Endodermal cell (in vitro differentiated cells): ENCODE data around the gene RUBCN. TPM values are rescaled to one million over a fixed set of nuclear protein-coding genes. Genes with fewer than 3 reads are reported as not detected.
"Not testable (repeated sequence)": the region's sequence is repeated elsewhere in the genome, so short reads cannot be mapped to it uniquely, and the experiment has no call there.

Experiments
- DNase-seq: peaks from one replicate; pipeline ENCODE4 v3.0.0-alpha.2; 2017
- H3K27ac ChIP-seq: 2 replicates; pipeline ENCODE4 v1.5.1; 2013; ENCODE audit warnings: mild to moderate bottlenecking, low read depth, low read length, moderate library complexity
- H3K27me3 ChIP-seq: 2 replicates; pipeline ENCODE4 v1.6.1; 2013; ENCODE audit warnings: mild to moderate bottlenecking, low read length, moderate library complexity; ENCODE audit not compliant: insufficient read depth, control insufficient read depth, poor library complexity, severe bottlenecking
- H3K36me3 ChIP-seq: 2 replicates; pipeline ENCODE4 v1.7.0; 2013; ENCODE audit warnings: mild to moderate bottlenecking, low read length, moderate library complexity; ENCODE audit not compliant: control insufficient read depth, insufficient read depth
- H3K4me1 ChIP-seq: one replicate; pipeline ENCODE4 v1.7.0; 2013; ENCODE audit warnings: low read length; ENCODE audit not compliant: control insufficient read depth, insufficient read depth
- H3K4me3 ChIP-seq: 2 replicates; pipeline ENCODE4 v1.5.1; 2013; ENCODE audit warnings: mild to moderate bottlenecking, low read length, moderate library complexity
- H3K9ac ChIP-seq: 2 replicates; pipeline ENCODE4 v1.6.1; 2013; ENCODE audit warnings: mild to moderate bottlenecking, low read length, moderate library complexity; ENCODE audit not compliant: poor library complexity, severe bottlenecking; ENCODE audit errors: extremely low read depth
- H3K9me3 ChIP-seq: 2 replicates; pipeline ENCODE4 v1.6.1; 2013; ENCODE audit warnings: mild to moderate bottlenecking, low read length, moderate library complexity; ENCODE audit not compliant: control insufficient read depth
- H3K27ac Mint-ChIP-seq: 2 replicates; pipeline ENCODE4 v1.8.0; 2020; ENCODE audit warnings: mixed read lengths
- H3K27me3 Mint-ChIP-seq: 2 replicates; pipeline ENCODE4 v1.8.0; 2021; ENCODE audit warnings: mild to moderate bottlenecking, mixed read lengths; ENCODE audit not compliant: insufficient read depth
- H3K36me3 Mint-ChIP-seq: 2 replicates; pipeline ENCODE4 v1.8.0; 2020; ENCODE audit warnings: low read depth, mixed read lengths
- H3K4me1 Mint-ChIP-seq: 2 replicates; pipeline ENCODE4 v1.8.0; 2020; ENCODE audit warnings: mixed read lengths
- H3K4me3 Mint-ChIP-seq: 2 replicates; pipeline ENCODE4 v1.8.0; 2020; ENCODE audit warnings: mild to moderate bottlenecking, moderate library complexity, mixed read lengths
- H3K9me3 Mint-ChIP-seq: 2 replicates; pipeline ENCODE4 v1.8.0; 2020; ENCODE audit warnings: mild to moderate bottlenecking, mixed read lengths
- WGBS, 2 experiments: methylation state at CpG; one replicate each; pipeline versions ENCODE4 v1.1.5 to v1.1.7; 2013; ENCODE audit warnings: missing lambda C conversion rate in 2 of 2, mixed read lengths in 1 of 2; ENCODE audit not compliant: insufficient coverage in 1 of 2, insufficient read length in 1 of 2; 5-methylcytosine and 5-hydroxymethylcytosine counted together
- total RNA-seq, 2 donors: library from RNA; stranded (reverse); fragmentation: NEBNext Ultra II Directional in 1 of 2; extraction: Animal tissue kit (Norgen Biotek cat#: 25700) in 1 of 2; gene quantifications; 2 replicates in 1 of 2; 3 replicates in 1 of 2; pipeline ENCODE4 v1.2.1, GENCODE V29; 2021

The RUBCN gene
- total RNA-seq, 2 donors from 2014 or later, result 17.2 to 18.3 TPM

DNA sequence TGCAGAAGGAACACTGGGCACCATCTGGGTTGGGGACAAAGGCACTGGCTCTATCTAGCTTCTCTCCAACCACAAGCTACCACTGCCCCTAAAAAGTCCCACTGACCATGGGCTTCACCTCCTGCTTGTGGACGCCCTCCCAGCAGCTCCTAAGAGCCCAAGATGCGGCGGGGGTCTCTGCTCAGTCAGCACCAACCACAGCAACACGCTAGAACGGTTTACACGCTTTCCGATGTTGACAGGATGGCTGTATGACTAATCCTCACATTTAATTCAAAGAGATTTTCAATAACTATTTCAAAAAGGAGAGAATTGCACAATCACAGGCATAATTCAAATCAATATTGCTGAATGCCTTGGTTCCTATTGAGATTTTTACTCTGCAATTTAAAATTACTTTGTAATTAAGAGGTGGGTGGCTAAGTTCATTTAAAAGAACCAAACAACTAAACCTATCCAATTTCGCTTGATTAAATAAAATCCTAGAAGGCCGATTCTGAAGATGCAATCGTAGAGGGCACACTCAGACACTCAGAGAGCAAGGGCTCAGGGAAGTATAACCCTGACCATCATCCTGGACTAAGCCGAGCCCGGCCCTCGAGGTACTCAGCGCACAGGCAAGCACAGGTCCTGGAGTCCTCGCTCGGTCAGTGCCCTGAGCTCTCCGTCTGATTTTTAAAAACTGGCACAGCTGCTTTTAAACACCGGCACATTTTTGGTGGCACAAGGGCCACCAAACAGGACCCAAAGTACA is 110.1 kb downstream of the RUBCN start:
- H3K9me3 Mint-ChIP-seq, result not testable (repeated sequence)

DNA sequence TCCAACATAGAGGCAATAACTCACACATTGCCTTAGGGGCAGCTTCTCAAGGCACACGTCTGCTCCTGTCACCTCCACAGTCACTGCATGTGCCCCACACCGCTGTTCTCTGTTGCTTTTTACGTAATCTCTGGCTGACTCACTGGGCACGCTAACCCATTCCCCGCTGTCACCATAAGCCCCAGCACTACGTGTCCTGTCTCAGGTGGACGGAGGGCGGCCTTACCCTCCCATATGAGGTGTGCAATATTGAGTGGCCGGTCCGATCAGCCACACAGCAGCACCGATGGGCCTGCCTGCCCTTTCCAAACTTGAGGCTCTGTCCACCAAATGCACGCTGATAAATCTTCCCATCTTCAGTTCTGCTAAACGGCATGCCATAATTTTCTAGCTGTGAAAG is 115.2 kb downstream of the RUBCN start:
- not testable (repeated sequence) for H3K27ac Mint-ChIP-seq, H3K27me3 ChIP-seq, H3K4me3 Mint-ChIP-seq, H3K9ac ChIP-seq, H3K27ac ChIP-seq, H3K27me3 Mint-ChIP-seq, H3K4me1 Mint-ChIP-seq, H3K4me1 ChIP-seq, H3K4me3 ChIP-seq, DNase-seq
- H3K36me3 ChIP-seq, result peaks cover 39% of the 10 kb centered on the region
- peaks cover 13% of the 10 kb centered on the region for H3K9me3 ChIP-seq
- WGBS, 2 experiments, result 96 to 97% methylated on average over 5 to 13 of the region's 13 CpGs
- H3K9me3 Mint-ChIP-seq, result peaks cover 10% of the 10 kb centered on the region
- H3K36me3 Mint-ChIP-seq, result peaks cover 50% of the 10 kb centered on the region

More for the DNA sequence above, 110.1 kb downstream of the RUBCN start:
- peak overlapping the region; percentile 71 for H3K4me3 ChIP-seq
- not testable (repeated sequence) for H3K27me3 ChIP-seq, H3K9ac ChIP-seq, DNase-seq, H3K27me3 Mint-ChIP-seq, H3K4me1 ChIP-seq, H3K36me3 ChIP-seq, H3K27ac ChIP-seq, H3K27ac Mint-ChIP-seq, H3K36me3 Mint-ChIP-seq, H3K4me1 Mint-ChIP-seq, H3K9me3 ChIP-seq
- H3K4me3 Mint-ChIP-seq, result peak overlapping the region; percentile 64
- WGBS, 2 experiments, result 0 to 3% methylated on average over 1 to 4 of the region's 18 CpGs

Other genes with a start within 250 kb of the RUBCN start
- gene BDH1, start 180.9 kb downstream of the RUBCN start, total RNA-seq, result 10 to 100 TPM; 32.5 to 49.0 TPM
- gene FYTTD1, start 13.0 kb upstream of the RUBCN start, total RNA-seq, result 10 to 100 TPM; 39.0 to 41.5 TPM
- gene LRCH3, start 54.4 kb upstream of the RUBCN start, total RNA-seq, result 10 to 100 TPM; 67.1 to 70.2 TPM
- 1,000 to 10,000 TPM; 1,211 to 1,450 TPM for gene RPL35A, start 213.3 kb upstream of the RUBCN start, total RNA-seq
- 10 to 100 TPM; 10.0 to 10.5 TPM for gene LMLN, start 223.3 kb upstream of the RUBCN start, total RNA-seq